Subcutaneous abdominal adipose tissue (tissue), 5 donors: ENCODE data around the gene EEIG1.

Source experiments
- H3K27ac ChIP-seq: one replicate; pipeline ENCODE4 v1.7.0; 2013; ENCODE audit warnings: low read depth, mild to moderate bottlenecking, inconsistent platforms, low read length, moderate library complexity
- H3K27me3 ChIP-seq, 5 donors: one replicate each; pipeline ENCODE4 v1.7.0; 2013; ENCODE audit warnings: low read length in 5 of 5, inconsistent platforms in 1 of 5; ENCODE audit not compliant: control insufficient read depth in 5 of 5, insufficient read depth in 4 of 5
- H3K36me3 ChIP-seq, 5 donors: one replicate each; pipeline ENCODE4 v1.7.0; 2013; ENCODE audit warnings: low read length in 5 of 5; ENCODE audit not compliant: control insufficient read depth in 5 of 5, insufficient read depth in 5 of 5
- H3K4me1 ChIP-seq, 5 donors: one replicate each; pipeline ENCODE4 v1.7.0; 2013; ENCODE audit warnings: low read length in 5 of 5, mild to moderate bottlenecking in 3 of 5, moderate library complexity in 1 of 5; ENCODE audit not compliant: control insufficient read depth in 5 of 5, insufficient read depth in 5 of 5
- H3K4me3 ChIP-seq, 5 donors: one replicate each; pipeline ENCODE4 v1.7.0; 2013; ENCODE audit warnings: low read length in 5 of 5, low read depth in 1 of 5
- H3K9ac ChIP-seq, 5 donors: one replicate each; pipeline ENCODE4 v1.7.0; 2013; ENCODE audit warnings: low read length in 5 of 5, mild to moderate bottlenecking in 4 of 5, moderate library complexity in 3 of 5
- H3K9me3 ChIP-seq, 5 donors: one replicate each; pipeline ENCODE4 v1.7.0; 2013; ENCODE audit warnings: low read length in 5 of 5; ENCODE audit not compliant: control insufficient read depth in 5 of 5
- donor health status: healthy.
- donor health status: healthy.
- donor health status: healthy.
- donor health status: healthy.
- donor health status: healthy.

Gene EEIG1

DNA sequence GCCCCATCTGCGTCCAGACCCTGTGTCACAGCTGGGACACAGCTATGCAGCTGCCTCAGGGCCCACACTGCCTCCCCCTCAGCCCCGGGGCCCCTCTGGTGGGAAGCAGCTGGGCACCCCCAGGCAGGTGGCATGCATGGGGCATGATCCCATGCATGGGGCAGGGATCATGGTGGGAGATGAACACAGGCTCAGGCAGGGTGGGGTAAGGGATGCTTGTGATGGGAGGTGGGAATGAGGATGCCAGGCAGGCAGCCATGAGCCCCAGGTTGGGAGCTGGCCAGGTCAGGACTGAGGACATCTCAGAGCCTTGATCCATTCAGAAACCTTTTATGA is 19.7 kb downstream of the EEIG1 start:
- no peaks in the 10 kb centered on the region for H3K36me3 ChIP-seq
- no peak overlapping the region for H3K9ac ChIP-seq
- H3K27me3 ChIP-seq: no peaks in the 10 kb centered on the region
- no peak overlapping the region for H3K27ac ChIP-seq
- H3K4me1 ChIP-seq: peaks cover 10 to 33% (median 28%) of the 10 kb centered on the region in 5 donors
- no peaks in the 10 kb centered on the region for H3K9me3 ChIP-seq
- no peak overlapping the region for H3K4me3 ChIP-seq

DNA sequence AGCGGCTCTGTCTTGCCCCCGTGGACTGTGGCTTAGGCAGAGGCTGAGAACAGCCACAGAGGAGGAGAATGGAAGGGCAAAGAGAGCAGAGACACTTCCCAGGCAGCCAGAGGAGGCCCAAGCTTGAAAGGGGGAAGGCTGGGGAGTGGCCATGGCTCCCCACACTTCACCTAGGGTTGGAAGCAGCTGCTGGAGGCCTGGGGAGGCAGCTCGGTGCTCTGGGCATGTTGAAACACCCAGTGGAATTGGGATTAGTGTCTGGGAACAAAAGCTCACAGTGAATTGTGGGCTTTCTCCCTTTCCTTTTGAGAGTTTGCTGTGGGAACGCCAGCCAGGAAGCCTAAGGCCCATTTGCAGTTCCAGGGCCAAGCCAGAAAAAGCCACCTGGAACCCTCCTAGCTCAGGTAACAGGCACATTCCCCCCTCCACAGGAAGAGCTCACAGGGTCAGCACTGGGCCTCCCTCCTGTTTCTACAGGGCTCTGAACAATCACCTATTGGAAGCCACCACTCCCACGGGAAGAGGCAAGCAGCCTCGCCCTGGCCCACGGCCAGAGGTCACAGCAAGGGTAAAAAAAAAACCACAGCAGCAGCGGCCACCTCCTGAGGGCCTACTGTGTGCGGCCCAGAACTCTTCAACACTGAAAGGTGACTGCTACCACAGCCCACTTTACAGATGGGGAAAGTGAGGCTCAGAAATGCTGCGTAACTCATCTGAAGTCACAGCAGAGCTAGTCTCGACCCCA is 20.2 kb downstream of the EEIG1 start:
- no peak overlapping the region for H3K27ac ChIP-seq
- H3K4me1 ChIP-seq: peaks cover 6 to 27% (median 22%) of the 10 kb centered on the region in 5 donors
- H3K4me3 ChIP-seq: no peak overlapping the region
- no peaks in the 10 kb centered on the region for H3K27me3 ChIP-seq
- no peaks in the 10 kb centered on the region for H3K9me3 ChIP-seq
- peak overlapping the region in 4 of 5 donors; percentile 0 to 46 (median 17) for H3K9ac ChIP-seq
- H3K36me3 ChIP-seq: no peaks in the 10 kb centered on the region

DNA sequence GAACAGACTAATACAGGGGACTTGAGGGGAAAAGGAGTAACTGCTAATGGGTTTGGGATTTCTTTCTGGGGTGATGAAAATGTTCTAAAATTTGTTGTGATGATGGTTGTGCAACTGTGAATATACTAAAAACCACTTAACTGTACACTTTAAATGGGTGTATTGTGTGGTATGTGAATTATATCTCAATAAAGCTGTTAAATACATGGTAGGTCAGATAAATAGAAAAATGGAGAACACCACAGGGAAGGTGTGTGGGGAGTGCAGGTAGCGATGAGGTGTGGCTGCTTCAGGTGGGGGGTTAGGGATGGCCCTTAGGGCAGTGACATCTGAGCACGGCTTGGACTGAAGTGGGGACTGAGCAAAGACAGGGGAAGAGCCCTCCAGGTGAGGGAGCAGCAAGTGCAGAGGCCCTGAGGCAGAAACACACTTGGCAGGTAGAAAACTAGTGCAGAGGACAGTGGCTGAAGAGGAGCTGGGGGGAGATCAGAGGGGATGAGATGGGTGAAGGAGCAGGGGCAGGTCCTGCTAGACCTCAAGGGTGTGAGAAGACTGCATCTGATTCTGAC is 20.9 kb downstream of the EEIG1 start:
- Histone ChIP-seq H3K4me1 (peaks cover 2 to 21% (median 16%) of the 10 kb centered on the region in 5 donors), H3K9me3 (no peaks in the 10 kb centered on the region), H3K27me3 (no peaks in the 10 kb centered on the region), H3K36me3 (no peaks in the 10 kb centered on the region), H3K9ac (peak overlapping the region in 2 of 5 donors; percentile 0 to 46), H3K27ac (no peak overlapping the region), H3K4me3 (no peak overlapping the region)

DNA sequence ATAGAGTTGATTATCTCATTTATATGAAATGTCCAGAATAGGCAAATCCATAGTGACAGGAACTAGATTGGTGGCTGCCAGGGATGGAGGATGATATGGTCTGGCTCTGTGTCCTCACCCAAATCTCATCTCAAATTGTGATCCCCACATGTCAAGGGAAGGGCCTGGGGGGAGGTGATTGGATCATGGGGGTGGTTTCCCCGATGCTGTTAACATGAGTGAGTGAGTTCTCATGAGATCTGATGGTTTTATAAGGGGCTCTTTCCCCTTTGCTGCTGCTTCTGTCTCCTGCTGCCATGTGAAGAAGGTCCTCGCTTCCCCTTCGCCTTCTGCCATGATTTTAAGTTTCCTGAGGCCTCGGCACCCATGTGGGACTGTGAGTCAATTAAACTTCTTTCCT is 21.4 kb downstream of the EEIG1 start:
- Histone ChIP-seq H3K4me1 (peaks cover 2 to 20% (median 15%) of the 10 kb centered on the region in 5 donors), H3K27ac (no peak overlapping the region), H3K36me3 (no peaks in the 10 kb centered on the region), H3K4me3 (no peak overlapping the region), H3K9me3 (no peaks in the 10 kb centered on the region), H3K27me3 (no peaks in the 10 kb centered on the region), H3K9ac (no peak overlapping the region)

DNA sequence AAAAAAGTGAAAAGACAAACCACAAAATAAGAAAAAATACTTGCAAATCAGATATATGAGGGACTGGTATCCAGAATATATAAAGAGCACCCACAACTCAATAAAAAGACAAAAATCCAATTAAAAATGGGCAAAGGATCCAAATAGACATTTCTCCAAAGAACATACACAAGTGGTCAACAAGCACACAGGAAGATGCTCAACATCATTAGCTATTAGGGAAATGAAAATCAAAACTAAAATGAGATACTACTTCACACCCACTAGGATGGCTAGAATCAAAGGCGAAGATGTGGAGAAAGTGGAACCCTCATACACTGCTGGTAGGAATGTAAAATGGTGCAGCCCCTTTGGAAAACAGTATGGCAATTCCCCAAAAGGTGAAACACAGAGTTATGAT is 22.1 kb downstream of the EEIG1 start:
- H3K4me1 ChIP-seq: peaks cover 2 to 20% (median 11%) of the 10 kb centered on the region in 5 donors
- H3K27ac ChIP-seq: no peak overlapping the region
- H3K9me3 ChIP-seq: no peaks in the 10 kb centered on the region
- H3K36me3 ChIP-seq: no peaks in the 10 kb centered on the region
- no peak overlapping the region for H3K9ac ChIP-seq
- no peaks in the 10 kb centered on the region for H3K27me3 ChIP-seq
- no peak overlapping the region for H3K4me3 ChIP-seq

DNA sequence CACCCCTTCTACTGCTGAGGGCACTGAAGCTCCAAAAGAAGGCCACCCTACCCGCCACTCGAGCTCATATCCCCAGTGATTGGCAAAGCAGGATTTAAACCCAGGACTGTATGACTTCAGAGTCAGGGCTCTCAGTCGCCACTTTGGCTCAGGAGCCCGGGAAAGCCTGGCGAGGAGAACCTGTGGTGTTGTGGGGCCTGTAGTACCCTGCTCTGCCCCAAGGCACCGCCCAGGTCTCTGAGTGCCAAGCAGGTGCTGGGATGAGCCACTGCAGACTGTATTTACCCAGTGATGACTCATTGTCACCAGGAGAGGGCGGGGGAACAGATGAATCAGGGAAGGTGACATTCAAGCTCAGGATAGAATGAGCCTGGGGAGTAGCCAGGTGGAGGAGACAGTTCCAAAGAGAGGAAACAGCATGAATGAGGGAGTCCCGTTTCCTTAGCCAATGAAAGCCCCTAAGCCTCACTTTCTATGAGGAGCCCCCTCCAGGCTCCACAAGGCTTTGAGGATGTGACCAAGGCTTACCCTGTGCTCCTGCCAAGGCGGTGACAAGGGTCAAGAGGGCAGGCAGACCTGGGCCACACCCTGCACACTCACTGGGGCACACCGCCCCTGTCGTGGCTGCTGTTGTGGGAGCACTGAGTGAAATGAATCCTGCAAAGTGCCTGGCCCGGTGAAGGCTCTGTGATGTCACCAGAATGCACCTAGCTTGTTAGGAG is 25.3 kb downstream of the EEIG1 start:
- no peak overlapping the region for H3K27ac ChIP-seq
- no peak overlapping the region for H3K4me3 ChIP-seq
- H3K4me1 ChIP-seq: peaks cover 0 to 10% (median 7%) of the 10 kb centered on the region in 5 donors
- no peak overlapping the region for H3K9ac ChIP-seq
- H3K27me3 ChIP-seq: no peaks in the 10 kb centered on the region
- H3K9me3 ChIP-seq: no peaks in the 10 kb centered on the region
- H3K36me3 ChIP-seq: no peaks in the 10 kb centered on the region

DNA sequence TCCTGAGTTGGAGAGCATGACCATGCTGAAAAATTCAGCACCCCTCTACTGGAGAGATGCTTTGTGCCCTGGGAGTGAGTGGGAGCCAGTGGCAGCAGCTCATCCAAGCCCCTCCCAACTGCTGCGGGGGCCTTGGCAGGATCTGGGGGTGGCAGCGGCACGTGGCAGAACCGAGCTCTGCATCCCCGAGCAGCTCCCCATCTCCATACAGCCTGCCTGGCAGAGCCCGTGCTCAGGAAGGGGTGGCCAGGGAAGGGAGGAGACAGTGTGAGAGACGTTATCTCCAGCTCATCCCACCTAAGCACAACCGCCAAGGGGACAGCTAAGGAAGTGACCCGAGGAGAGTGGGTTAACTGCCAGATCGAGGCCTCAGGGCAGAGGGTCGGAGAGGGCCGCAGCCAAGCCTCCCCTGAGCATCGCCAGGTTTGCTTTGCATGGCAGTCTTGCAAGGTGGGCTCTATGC is 25.9 kb downstream of the EEIG1 start:
- no peaks in the 10 kb centered on the region for H3K9me3 ChIP-seq
- H3K9ac ChIP-seq: no peak overlapping the region
- peaks cover 0 to 2% (median 0%) of the 10 kb centered on the region in 5 donors for H3K36me3 ChIP-seq
- H3K4me1 ChIP-seq: peaks cover 0 to 8% (median 3%) of the 10 kb centered on the region in 5 donors
- no peak overlapping the region for H3K27ac ChIP-seq
- no peaks in the 10 kb centered on the region for H3K27me3 ChIP-seq
- no peak overlapping the region for H3K4me3 ChIP-seq

DNA sequence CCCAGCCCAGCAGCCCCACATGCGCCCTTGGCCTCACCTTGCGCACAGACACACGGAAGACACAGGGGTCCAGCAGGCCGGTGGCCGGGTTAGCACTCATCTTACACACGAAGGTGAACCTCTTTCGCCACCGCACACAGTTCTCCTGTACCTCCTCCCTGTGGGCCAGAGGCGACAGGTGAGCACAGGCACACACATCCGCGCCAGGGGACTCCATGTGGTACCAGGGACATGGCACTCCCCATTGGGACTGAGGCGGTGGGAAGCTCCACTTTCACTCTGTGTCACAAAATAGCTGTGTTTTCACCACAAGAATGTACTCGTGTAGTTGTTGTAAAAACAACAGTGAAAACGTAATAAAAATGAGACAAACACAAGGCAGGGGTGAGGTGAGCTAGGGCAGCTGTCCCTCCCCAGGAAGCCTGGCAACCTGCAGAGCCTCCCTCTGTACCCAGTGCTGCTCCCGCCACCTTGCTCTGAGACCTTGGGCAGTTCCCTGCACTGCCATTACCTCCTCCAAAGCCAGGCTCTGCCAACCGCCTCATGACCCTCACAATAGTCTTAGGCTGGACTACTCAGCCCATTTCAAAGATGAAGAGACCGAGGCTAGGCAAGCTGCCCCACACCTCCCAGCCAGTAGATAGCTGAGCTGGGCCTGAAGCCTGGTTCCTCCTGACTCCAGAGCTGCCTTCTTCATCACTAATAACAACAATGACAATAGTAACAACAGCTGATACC is 26.9 kb downstream of the EEIG1 start:
- Histone ChIP-seq H3K27ac (no peak overlapping the region), H3K9me3 (no peaks in the 10 kb centered on the region), H3K4me1 (peaks cover 0 to 12% (median 7%) of the 10 kb centered on the region in 5 donors), H3K27me3 (no peaks in the 10 kb centered on the region), H3K4me3 (no peak overlapping the region), H3K9ac (no peak overlapping the region), H3K36me3 (peaks cover 0 to 2% (median 0%) of the 10 kb centered on the region in 5 donors)

DNA sequence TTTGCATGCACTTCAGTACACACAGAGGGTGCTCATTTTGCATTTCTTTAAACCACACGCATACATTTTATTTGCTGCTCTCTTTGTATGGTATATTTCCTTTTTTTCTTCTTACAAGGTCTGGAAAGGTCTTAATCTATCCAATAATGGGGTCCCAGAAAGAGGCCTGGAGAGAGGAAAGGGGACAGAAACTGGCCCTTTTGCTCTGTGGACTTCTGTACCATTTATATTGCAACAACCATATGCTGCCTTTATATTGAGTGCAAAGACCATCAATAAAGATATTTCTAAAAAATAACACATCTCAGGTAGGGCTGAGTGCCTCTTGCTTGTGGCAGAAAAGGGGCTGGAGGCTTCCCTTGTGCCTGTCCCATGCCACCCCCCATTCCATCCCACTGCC is 27.6 kb downstream of the EEIG1 start:
- Histone ChIP-seq H3K27ac (no peak overlapping the region), H3K27me3 (no peaks in the 10 kb centered on the region), H3K36me3 (peaks cover 0 to 2% (median 0%) of the 10 kb centered on the region in 5 donors), H3K9me3 (no peaks in the 10 kb centered on the region), H3K4me1 (peaks cover 0 to 12% (median 7%) of the 10 kb centered on the region in 5 donors), H3K4me3 (no peak overlapping the region), H3K9ac (no peak overlapping the region)
